ENCODE results near the gene PDZD8.

PDZD8 gene

DNA sequence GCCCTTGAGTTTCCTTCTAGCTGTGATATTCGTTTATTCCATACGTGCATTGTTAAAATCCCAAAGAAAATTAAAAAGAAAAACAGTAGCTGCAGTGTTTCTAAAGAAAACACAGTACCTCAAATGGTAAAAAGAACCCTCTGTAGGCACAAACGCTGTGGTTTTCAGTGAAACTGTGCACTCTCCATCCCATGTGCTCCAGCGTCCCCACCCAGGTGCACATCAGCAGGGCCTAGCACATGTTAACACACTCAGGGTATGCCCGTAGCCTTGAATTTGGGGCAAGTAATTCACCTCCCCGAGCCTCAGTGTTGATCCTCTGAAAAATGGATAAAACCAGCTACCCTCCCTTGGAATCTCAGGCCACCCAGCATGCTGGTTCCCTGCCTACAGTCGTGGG is 124.8 kb downstream of the PDZD8 start:
- TF ChIP-seq, protein P1, sequence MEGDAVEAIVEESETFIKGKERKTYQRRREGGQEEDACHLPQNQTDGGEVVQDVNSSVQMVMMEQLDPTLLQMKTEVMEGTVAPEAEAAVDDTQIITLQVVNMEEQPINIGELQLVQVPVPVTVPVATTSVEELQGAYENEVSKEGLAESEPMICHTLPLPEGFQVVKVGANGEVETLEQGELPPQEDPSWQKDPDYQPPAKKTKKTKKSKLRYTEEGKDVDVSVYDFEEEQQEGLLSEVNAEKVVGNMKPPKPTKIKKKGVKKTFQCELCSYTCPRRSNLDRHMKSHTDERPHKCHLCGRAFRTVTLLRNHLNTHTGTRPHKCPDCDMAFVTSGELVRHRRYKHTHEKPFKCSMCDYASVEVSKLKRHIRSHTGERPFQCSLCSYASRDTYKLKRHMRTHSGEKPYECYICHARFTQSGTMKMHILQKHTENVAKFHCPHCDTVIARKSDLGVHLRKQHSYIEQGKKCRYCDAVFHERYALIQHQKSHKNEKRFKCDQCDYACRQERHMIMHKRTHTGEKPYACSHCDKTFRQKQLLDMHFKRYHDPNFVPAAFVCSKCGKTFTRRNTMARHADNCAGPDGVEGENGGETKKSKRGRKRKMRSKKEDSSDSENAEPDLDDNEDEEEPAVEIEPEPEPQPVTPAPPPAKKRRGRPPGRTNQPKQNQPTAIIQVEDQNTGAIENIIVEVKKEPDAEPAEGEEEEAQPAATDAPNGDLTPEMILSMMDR (IDR thresholded peaks at IDR 0.05; ENCODE audit: insufficient read depth, low read length, poor library complexity, severe bottlenecking): no peak
- H3K36me3 ChIP-seq (ENCODE audit: control insufficient read depth, insufficient read depth, low read length): no peaks in the 10 kb centered on the region
- peaks cover 1% of the 10 kb centered on the region for H3K27me3 ChIP-seq (replicated peaks; ENCODE audit: control insufficient read depth, insufficient read depth, low read length)
- no peak overlapping the region for H3K4me3 ChIP-seq (replicated peaks; ENCODE audit: low read depth, low read length)
- no peak for DNase-seq (ENCODE audit: extremely low read depth, insufficient read length)

DNA sequence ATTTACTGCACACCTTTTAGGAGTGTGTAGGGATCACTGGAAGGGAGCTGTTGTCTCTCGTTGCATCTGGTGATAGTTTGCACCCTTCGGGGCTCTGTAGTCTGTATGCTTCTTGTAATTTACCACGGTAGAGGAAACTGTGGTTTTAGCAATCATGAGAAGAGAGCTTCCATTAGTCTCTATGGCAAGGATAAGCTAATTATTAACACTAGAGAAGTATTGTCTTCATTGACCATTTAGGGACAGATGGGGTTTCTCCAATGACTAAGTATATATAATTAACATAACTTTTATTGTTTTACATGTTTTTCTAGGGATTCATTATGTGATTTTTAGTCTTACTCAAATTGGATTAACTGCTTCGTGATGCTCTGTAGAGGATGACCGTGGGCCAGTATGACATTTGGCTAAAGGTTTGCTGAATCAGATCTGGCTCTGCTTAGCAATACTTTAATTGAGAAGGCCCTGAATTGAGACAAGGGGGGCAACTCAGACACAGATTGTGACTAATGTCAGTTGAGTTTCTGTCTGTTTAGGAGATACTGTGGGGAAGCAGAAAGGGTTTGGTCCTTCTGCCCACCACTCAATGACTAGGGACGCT is 125.6 kb downstream of the PDZD8 start:
- H3K4me3 ChIP-seq (replicated peaks; ENCODE audit: low read depth, low read length): no peak overlapping the region
- DNase-seq (ENCODE audit: extremely low read depth, insufficient read length): no peak

DNA sequence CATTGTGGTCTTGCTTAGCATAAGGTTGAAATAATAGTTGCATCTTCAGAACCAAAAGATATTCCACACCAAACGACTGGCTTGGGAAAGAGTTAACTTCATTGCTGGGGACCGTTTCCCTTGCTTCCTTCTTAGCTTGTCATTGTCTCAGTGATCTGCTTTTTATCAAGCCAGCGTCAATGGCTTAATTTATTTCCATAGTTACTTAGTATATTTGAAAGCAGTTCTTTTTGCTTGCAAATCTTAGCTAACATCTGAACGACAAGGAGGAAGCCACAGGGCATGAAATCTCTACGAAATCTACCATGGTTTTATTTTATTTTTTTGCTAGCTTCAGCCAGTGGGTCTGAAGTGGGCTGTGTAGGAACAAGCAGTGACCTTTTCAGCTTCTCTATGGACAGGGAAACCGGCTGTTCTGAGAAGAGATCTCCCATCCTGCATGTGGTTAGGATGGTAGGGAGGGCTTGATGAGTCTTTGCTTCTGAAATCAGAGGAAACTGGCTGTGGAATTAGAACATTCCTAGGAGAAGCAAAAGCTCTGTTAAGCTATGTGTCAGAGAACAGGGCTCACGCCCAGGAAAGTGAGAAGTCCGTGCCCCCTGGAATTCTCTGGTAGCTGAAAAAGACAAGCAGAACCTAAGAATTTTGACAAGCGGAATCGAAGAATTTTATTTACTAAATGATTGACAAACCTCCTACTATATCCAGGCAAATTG is 126.3 kb downstream of the PDZD8 start:
- peaks cover 1% of the 10 kb centered on the region for H3K27me3 ChIP-seq (replicated peaks; ENCODE audit: control insufficient read depth, insufficient read depth, low read length)
- H3K4me3 ChIP-seq (replicated peaks; ENCODE audit: low read depth, low read length): no peak overlapping the region
- H3K36me3 ChIP-seq (ENCODE audit: control insufficient read depth, insufficient read depth, low read length): no peaks in the 10 kb centered on the region
- TF ChIP-seq, protein P1 (IDR thresholded peaks at IDR 0.05; ENCODE audit: insufficient read depth, low read length, poor library complexity, severe bottlenecking): no peak
- DNase-seq (ENCODE audit: extremely low read depth, insufficient read length): no peak

More for the DNA sequence above, 125.6 kb downstream of the PDZD8 start:
- TF ChIP-seq, protein P1 (IDR thresholded peaks at IDR 0.05; ENCODE audit: insufficient read depth, low read length, poor library complexity, severe bottlenecking): no peak
- H3K36me3 ChIP-seq (ENCODE audit: control insufficient read depth, insufficient read depth, low read length): no peaks in the 10 kb centered on the region
- H3K27me3 ChIP-seq (replicated peaks; ENCODE audit: control insufficient read depth, insufficient read depth, low read length): peaks cover 1% of the 10 kb centered on the region

DNA sequence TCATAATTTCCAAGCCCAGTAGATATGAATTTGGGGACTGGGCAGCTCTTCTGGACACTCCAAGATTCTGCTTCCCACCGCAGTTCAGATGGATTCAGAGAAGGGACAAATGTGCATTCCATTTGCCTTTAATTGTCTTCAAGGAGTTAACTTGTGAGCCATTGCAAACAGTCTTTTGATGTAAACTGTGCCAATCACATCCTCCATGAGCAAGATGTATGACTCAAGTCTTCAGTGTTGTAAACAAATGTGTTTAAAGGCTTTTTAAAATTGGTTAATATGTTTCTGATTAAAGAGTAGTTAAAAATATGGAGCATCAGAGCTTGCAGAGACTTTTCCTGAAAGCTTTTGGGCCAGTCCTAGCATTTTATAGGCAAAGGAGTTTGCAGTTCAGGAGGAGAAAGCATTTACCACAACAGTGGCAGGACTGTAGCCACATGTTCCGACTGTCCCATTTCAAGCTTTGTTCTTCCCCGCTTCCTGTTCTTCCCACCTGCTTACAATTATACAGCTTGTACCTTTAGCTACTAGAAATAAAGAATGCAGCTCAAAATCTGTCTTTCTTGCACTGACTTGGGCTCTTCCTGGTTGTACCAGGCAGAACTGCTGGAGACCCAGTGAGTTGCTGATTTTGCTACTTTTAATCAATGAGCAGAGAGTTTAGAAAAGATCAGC is 128.1 kb downstream of the PDZD8 start:
- no peaks in the 10 kb centered on the region; the same call in 1 of the 2 replicates for H3K27me3 ChIP-seq (replicated peaks; ENCODE audit: control insufficient read depth, insufficient read depth, low read length)
- H3K36me3 ChIP-seq (ENCODE audit: control insufficient read depth, insufficient read depth, low read length): no peaks in the 10 kb centered on the region
- TF ChIP-seq, protein P1 (IDR thresholded peaks at IDR 0.05; ENCODE audit: insufficient read depth, low read length, poor library complexity, severe bottlenecking): no peak
- DNase-seq (ENCODE audit: extremely low read depth, insufficient read length): no peak
- no peak overlapping the region for H3K4me3 ChIP-seq (replicated peaks; ENCODE audit: low read depth, low read length)

DNA sequence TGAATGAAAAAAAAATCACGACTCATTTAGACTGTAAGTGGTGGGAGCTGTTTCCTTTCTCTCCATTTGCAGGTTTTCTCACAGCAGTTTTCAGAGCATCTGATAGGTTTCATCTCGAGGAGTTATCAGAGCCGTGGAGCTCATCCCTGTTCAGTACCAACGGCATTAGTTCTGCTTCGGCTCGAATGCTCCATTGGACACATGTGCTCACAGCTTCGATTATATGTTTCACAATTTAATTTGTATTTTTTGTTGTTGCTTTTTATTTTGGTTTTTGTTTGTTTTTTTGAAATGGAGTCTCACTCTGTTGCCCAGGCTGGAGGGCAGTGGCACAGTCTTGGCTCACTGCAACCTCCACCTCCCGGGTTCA is 132.8 kb downstream of the PDZD8 start:
- TF ChIP-seq, protein P1 (IDR thresholded peaks at IDR 0.05; ENCODE audit: insufficient read depth, low read length, poor library complexity, severe bottlenecking): no peak
- no peaks in the 10 kb centered on the region for H3K36me3 ChIP-seq (ENCODE audit: control insufficient read depth, insufficient read depth, low read length)
- no peak for DNase-seq (ENCODE audit: extremely low read depth, insufficient read length)
- H3K27me3 ChIP-seq (replicated peaks; ENCODE audit: control insufficient read depth, insufficient read depth, low read length): no peaks in the 10 kb centered on the region; the same call in 1 of the 2 replicates
- no peak overlapping the region for H3K4me3 ChIP-seq (replicated peaks; ENCODE audit: low read depth, low read length)

Data from GM06990 (cell line).